CD14-positive monocyte (primary cell): ENCODE results near the gene POLR3G. TPM values are rescaled to one million over a fixed set of nuclear protein-coding genes. Genes with fewer than 3 reads are reported as not detected.
A peak's percentile ranks its signal among the peaks of the same experiment; 100 is the strongest.

Experiments used
- DNase-seq, 3 donors: peaks; one replicate each; pipeline ENCODE4 v3.0.0-alpha.2; 2011 to 2022
- H2AFZ ChIP-seq: 2 replicates; pipeline ENCODE4 v1.6.0; 2012; ENCODE audit warnings: mild to moderate bottlenecking, low read depth, low read length, inconsistent platforms; ENCODE audit not compliant: insufficient read depth, poor library complexity, severe bottlenecking
- H3K27ac ChIP-seq, 2 donors: 1 replicate in 1 of 2; 2 replicates in 1 of 2; pipeline ENCODE4 v1.5.1; 2012 to 2013; ENCODE audit warnings: low read length in 2 of 2, control low read depth in 1 of 2, inconsistent platforms in 1 of 2, low read depth in 1 of 2, mild to moderate bottlenecking in 1 of 2
- H3K27me3 ChIP-seq, 2 donors: one replicate each; pipeline versions ENCODE4 v1.6.0 to v1.6.1; 2011 to 2013; ENCODE audit warnings: low read length in 2 of 2; ENCODE audit not compliant: control insufficient read depth in 2 of 2, insufficient read depth in 2 of 2
- H3K36me3 ChIP-seq, 2 donors: replicated peaks in 1 of 2; 1 replicate in 1 of 2; 2 replicates in 1 of 2; pipeline versions ENCODE4 v1.5.1 to v1.6.1; 2012 to 2013; ENCODE audit warnings: low read length in 2 of 2, control low read depth in 1 of 2, inconsistent platforms in 1 of 2, mild to moderate bottlenecking in 1 of 2; ENCODE audit not compliant: insufficient read depth in 2 of 2, control insufficient read depth in 1 of 2
- H3K4me1 ChIP-seq, 2 donors: 1 replicate in 1 of 2; 2 replicates in 1 of 2; pipeline versions ENCODE4 v1.5.1 to v1.6.1; 2012 to 2013; ENCODE audit warnings: low read length in 2 of 2, control low read depth in 1 of 2, inconsistent platforms in 1 of 2, mild to moderate bottlenecking in 1 of 2, moderate library complexity in 1 of 2; ENCODE audit not compliant: insufficient read depth in 2 of 2, control insufficient read depth in 1 of 2
- H3K4me2 ChIP-seq: replicated peaks from 2 replicates; pipeline ENCODE3; 2012; ENCODE audit warnings: low read length, moderate library complexity, mild to moderate bottlenecking; ENCODE audit not compliant: poor library complexity, severe bottlenecking; ENCODE audit errors: extremely low read depth
- H3K4me3 ChIP-seq, 3 experiments: fragments of 200-600 bp in 1 of 3; sonication (generic) in 1 of 3; replicated peaks in 1 of 3; 1 replicate in 2 of 3; 2 replicates in 1 of 3; pipeline ENCODE4 v1.5.1; 2011 to 2013; ENCODE audit warnings: low read length in 3 of 3, mild to moderate bottlenecking in 3 of 3, control low read depth in 2 of 3, low read depth in 2 of 3, inconsistent platforms in 1 of 3, moderate library complexity in 1 of 3
- H3K79me2 ChIP-seq: 2 replicates; pipeline ENCODE4 v1.6.0; 2012; ENCODE audit warnings: mild to moderate bottlenecking, control low read depth, inconsistent platforms, low read length, moderate library complexity; ENCODE audit not compliant: insufficient read depth
- H3K9ac ChIP-seq: 2 replicates; pipeline ENCODE4 v1.6.0; 2017; ENCODE audit warnings: low read length, mild to moderate bottlenecking; ENCODE audit not compliant: insufficient read depth, poor library complexity, severe bottlenecking
- H3K9me3 ChIP-seq, 2 donors: replicated peaks in 1 of 2; 1 replicate in 1 of 2; 2 replicates in 1 of 2; pipeline versions ENCODE4 v1.5.1 to v1.6.1; 2012 to 2013; ENCODE audit warnings: low read length in 2 of 2, control low read depth in 1 of 2; ENCODE audit not compliant: control insufficient read depth in 1 of 2, insufficient read depth in 1 of 2
- H4K20me1 ChIP-seq: 2 replicates; pipeline ENCODE4 v1.6.0; 2012; ENCODE audit warnings: mild to moderate bottlenecking, low read length, control low read depth, moderate library complexity; ENCODE audit not compliant: insufficient read depth
- H3K27ac Mint-ChIP-seq, 7 donors: one replicate each; pipeline ENCODE4 v1.8.0; 2020; ENCODE audit warnings: mild to moderate bottlenecking in 7 of 7, mixed read lengths in 7 of 7, moderate library complexity in 6 of 7, inconsistent platforms in 2 of 7
- H3K27me3 Mint-ChIP-seq, 3 donors: one replicate each; pipeline ENCODE4 v1.8.0; 2021 to 2022; ENCODE audit warnings: low read depth in 3 of 3, mild to moderate bottlenecking in 3 of 3, mixed read lengths in 3 of 3, moderate library complexity in 3 of 3, inconsistent platforms in 1 of 3
- H3K36me3 Mint-ChIP-seq, 2 donors: one replicate each; pipeline ENCODE4 v1.8.0; 2020; ENCODE audit warnings: mixed read lengths in 2 of 2, inconsistent platforms in 1 of 2, mild to moderate bottlenecking in 1 of 2
- H3K4me1 Mint-ChIP-seq: one replicate; pipeline ENCODE4 v1.8.0; 2020; ENCODE audit warnings: mild to moderate bottlenecking, mixed read lengths
- H3K4me3 Mint-ChIP-seq, 2 donors: one replicate each; pipeline ENCODE4 v1.8.0; 2020; ENCODE audit warnings: mild to moderate bottlenecking in 2 of 2, mixed read lengths in 2 of 2, moderate library complexity in 1 of 2
- H3K9me3 Mint-ChIP-seq, 7 donors: one replicate each; pipeline ENCODE4 v1.8.0; 2020 to 2022; ENCODE audit warnings: mixed read lengths in 7 of 7, mild to moderate bottlenecking in 6 of 7, moderate library complexity in 6 of 7, inconsistent platforms in 2 of 7
- WGBS: methylation state at CpG from one replicate; pipeline ENCODE4 v1.1.5; 2013; ENCODE audit warnings: missing lambda C conversion rate; ENCODE audit not compliant: insufficient coverage; 5-methylcytosine and 5-hydroxymethylcytosine counted together
- intact Hi-C, 2 donors: fragments of 100-400 bp; cut with micrococcal nuclease; formaldehyde crosslinking; loops; one replicate each; pipeline versions ENCODE4 v1.15.0 to v1.15.1; 2023
- polyA plus RNA-seq, 3 donors: library from polyadenylated mRNA; depleted of rRNA in 1 of 3; unstranded in 2 of 3; stranded (reverse) in 1 of 3; fragments of 300-500 nt in 2 of 3; fragments of >200 nt in 1 of 3; fragmentation: Illumina TruSeq in 2 of 3; gene quantifications; 1 replicate in 2 of 3; 2 replicates in 1 of 3; pipeline ENCODE4 v1.2.3, GENCODE V29; 2012 to 2021
- TF ChIP-seq, protein P1 (sequence below): fragments of 200-600 bp; IDR thresholded peaks from one replicate; pipeline ENCODE4 v1.8.0; 2022; ENCODE audit warnings: antibody characterized with exemption, mild to moderate bottlenecking

POLR3G gene
- polyA plus RNA-seq, 3 donors, result 0.07 to 0.36 (median 0.13) TPM

DNA sequence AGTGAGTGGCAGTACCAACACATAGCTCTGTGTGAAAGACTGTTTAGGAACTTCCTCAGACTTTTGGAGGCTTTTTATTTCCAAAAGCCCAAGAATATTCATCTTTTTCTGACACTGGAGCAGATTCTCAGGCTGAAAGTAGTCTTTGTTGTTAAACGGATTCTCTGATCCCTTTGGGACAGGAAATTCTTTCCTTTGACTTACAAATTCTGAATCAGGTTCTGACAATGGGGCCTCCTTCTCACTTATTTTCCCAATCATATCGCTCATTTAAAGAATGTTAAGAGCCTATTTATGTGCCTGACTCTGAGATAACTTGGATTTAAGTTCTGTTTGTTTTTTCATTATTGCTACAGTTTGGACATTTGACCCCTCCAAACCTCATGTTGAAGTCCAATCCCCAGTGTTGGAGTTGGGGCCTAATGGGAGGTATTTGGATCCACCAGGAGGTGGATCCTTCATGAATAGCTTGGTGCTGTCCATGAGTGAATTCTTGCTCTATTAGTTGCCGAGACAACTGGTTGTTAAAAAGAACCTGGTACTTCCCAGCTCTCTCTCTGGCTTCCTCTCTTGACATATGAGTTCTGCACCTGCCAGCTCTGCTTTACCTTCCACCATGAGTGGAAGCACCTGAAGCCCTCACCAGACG, 79.8 kb downstream of the POLR3G start:
- Histone ChIP-seq H2AFZ (no peak overlapping the region), H3K4me3 (no peak overlapping the region), H3K4me2 (no peak overlapping the region), H3K27me3 (peaks cover 73 to 75% of the 10 kb centered on the region in 2 donors), H3K36me3 (no peaks in the 10 kb centered on the region), H3K9ac (no peak overlapping the region), H3K79me2 (no peaks in the 10 kb centered on the region), H3K4me1 (peaks cover 16 to 18% of the 10 kb centered on the region in 2 donors), H4K20me1 (no peaks in the 10 kb centered on the region), H3K27ac (no peak overlapping the region), H3K9me3 (peaks cover 3 to 17% of the 10 kb centered on the region in 2 donors)
- WGBS, result 86% methylated on average over 1 of the region's 4 CpGs
- intact Hi-C loops, result no loop called here
- Mint-ChIP-seq H3K4me3 (peak overlapping the region in 1 of 2 donors; percentile 13), H3K27me3 (peaks cover 57 to 64% (median 59%) of the 10 kb centered on the region in 3 donors), H3K9me3 (peaks cover 0 to 8% (median 6%) of the 10 kb centered on the region in 7 donors), H3K27ac (peak overlapping the region in 1 of 7 donors; percentile 14), H3K4me1 (peaks cover 30% of the 10 kb centered on the region), H3K36me3 (peaks cover 0 to 3% of the 10 kb centered on the region in 2 donors)
- DNase-seq, result no peak
- TF ChIP-seq, protein P1, sequence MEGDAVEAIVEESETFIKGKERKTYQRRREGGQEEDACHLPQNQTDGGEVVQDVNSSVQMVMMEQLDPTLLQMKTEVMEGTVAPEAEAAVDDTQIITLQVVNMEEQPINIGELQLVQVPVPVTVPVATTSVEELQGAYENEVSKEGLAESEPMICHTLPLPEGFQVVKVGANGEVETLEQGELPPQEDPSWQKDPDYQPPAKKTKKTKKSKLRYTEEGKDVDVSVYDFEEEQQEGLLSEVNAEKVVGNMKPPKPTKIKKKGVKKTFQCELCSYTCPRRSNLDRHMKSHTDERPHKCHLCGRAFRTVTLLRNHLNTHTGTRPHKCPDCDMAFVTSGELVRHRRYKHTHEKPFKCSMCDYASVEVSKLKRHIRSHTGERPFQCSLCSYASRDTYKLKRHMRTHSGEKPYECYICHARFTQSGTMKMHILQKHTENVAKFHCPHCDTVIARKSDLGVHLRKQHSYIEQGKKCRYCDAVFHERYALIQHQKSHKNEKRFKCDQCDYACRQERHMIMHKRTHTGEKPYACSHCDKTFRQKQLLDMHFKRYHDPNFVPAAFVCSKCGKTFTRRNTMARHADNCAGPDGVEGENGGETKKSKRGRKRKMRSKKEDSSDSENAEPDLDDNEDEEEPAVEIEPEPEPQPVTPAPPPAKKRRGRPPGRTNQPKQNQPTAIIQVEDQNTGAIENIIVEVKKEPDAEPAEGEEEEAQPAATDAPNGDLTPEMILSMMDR, result no peak

- H3K4me3 Mint-ChIP-seq, result peak overlapping the region in 1 of 2 donors; percentile 12
- H3K27ac ChIP-seq, result no peak overlapping the region
- H3K27me3 ChIP-seq, result peaks cover 84 to 87% of the 10 kb centered on the region in 2 donors
- no peak overlapping the region for H3K4me2 ChIP-seq
- H3K9me3 Mint-ChIP-seq, result peaks cover 0 to 8% (median 6%) of the 10 kb centered on the region in 7 donors
- no peak overlapping the region for H2AFZ ChIP-seq
- peaks cover 20% of the 10 kb centered on the region for H3K4me1 Mint-ChIP-seq
- no peaks in the 10 kb centered on the region for H4K20me1 ChIP-seq
- H3K27ac Mint-ChIP-seq, result no peak overlapping the region
- H3K9ac ChIP-seq, result no peak overlapping the region
- TF ChIP-seq, protein P1, result no peak
- no peak overlapping the region for H3K4me3 ChIP-seq
- H3K79me2 ChIP-seq, result no peaks in the 10 kb centered on the region
- peaks cover 62 to 72% (median 67%) of the 10 kb centered on the region in 3 donors for H3K27me3 Mint-ChIP-seq
- H3K4me1 ChIP-seq, result peaks cover 16% of the 10 kb centered on the region in 2 donors
- peaks cover 3 to 17% of the 10 kb centered on the region in 2 donors for H3K9me3 ChIP-seq
- H3K36me3 ChIP-seq, result no peaks in the 10 kb centered on the region
- DNase-seq, result no peak
- intact Hi-C loops, result no loop called here
- H3K36me3 Mint-ChIP-seq, result peaks cover 0 to 3% of the 10 kb centered on the region in 2 donors
These were observed 81.0 kb downstream of the POLR3G start for GRCh38 chr5:90555666-90556065.
